ENCODE measurements around the gene DYRK3.

DNA sequence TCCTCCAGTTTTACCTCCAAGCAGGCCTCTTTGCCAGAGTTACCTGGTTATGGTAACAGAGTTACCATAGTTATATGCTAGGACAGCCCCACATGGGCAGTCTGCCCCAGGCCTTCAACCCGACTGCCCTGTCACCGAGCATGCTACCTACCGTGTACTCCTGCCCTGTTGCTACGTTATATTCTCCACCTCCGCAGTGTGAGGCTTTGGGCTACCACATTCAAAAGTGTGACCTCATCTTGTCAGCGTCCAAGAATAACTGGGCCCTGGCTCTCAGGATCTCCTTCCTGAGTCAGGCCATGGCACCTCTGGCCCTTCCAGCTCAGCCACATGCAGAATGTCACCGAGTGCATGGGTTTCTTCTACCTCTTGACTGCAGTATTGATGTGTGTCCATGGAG is 58.3 kb downstream of the DYRK3 start:
- TF ChIP-seq, protein P1, sequence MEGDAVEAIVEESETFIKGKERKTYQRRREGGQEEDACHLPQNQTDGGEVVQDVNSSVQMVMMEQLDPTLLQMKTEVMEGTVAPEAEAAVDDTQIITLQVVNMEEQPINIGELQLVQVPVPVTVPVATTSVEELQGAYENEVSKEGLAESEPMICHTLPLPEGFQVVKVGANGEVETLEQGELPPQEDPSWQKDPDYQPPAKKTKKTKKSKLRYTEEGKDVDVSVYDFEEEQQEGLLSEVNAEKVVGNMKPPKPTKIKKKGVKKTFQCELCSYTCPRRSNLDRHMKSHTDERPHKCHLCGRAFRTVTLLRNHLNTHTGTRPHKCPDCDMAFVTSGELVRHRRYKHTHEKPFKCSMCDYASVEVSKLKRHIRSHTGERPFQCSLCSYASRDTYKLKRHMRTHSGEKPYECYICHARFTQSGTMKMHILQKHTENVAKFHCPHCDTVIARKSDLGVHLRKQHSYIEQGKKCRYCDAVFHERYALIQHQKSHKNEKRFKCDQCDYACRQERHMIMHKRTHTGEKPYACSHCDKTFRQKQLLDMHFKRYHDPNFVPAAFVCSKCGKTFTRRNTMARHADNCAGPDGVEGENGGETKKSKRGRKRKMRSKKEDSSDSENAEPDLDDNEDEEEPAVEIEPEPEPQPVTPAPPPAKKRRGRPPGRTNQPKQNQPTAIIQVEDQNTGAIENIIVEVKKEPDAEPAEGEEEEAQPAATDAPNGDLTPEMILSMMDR (IDR thresholded peaks at IDR 0.05) = no peak
- no peak for TF ChIP-seq POLR2A (IDR thresholded peaks at IDR 0.05)

All from thyroid gland (tissue), 4 donors.